GM12878 (cell line): ENCODE data around the gene ESR1. TPM values are rescaled to one million over a fixed set of nuclear protein-coding genes. Genes with fewer than 3 reads are reported as not detected.

Experiments
- ATAC-seq: fragments of 200-7000 bp; cut with Tn5 transposase; 3 replicates; pipeline ENCODE4 v1.9.1; 2020; ENCODE audit warnings: mild to moderate bottlenecking, moderate library complexity
- BruUV-seq: library from RNA; stranded (reverse); fragments of 400-500 nt; replicated peaks from 2 replicates; lab custom pipeline; 2021; lab: Mats Ljungman, UMichigan
- CTCF ChIA-PET: fragments of 300-600 bp; sonication (Branson Sonifier 250); formaldehyde crosslinking; extraction: SDS; loops from one replicate; lab custom pipeline; 2021; ENCODE audit warnings: inconsistent platforms; lab: Yijun Ruan, JAX
- POLR2A ChIA-PET: fragments of 350-600 bp; formaldehyde crosslinking; extraction: SDS; loops from one replicate; lab custom pipeline; 2021; ENCODE audit warnings: inconsistent platforms; lab: Charles Lee
- RAD21 ChIA-PET: fragments of 300-600 bp; sonication (Branson Sonifier 250); formaldehyde crosslinking; loops from one replicate; lab custom pipeline; 2023; ENCODE audit warnings: antibody characterized with exemption; ENCODE audit not compliant: unreplicated experiment; lab: Charles Lee
- SMC1A ChIA-PET: fragments of 300-600 bp; sonication (Branson Sonifier 250); formaldehyde crosslinking; loops from one replicate; lab custom pipeline; 2023; ENCODE audit not compliant: unreplicated experiment, uncharacterized antibody; lab: Charles Lee
- DNase-seq: peaks from one replicate; pipeline ENCODE4 v3.0.0-alpha.2; 2011; ENCODE audit warnings: low read depth, low spot score
- FAIRE-seq: peaks from 3 replicates; lab custom pipeline; 2011; peaks lifted over from hg19 to GRCh38; lab: Jason Lieb, UNC
- H2AFZ ChIP-seq: 2 replicates; pipeline ENCODE4 v1.6.0; 2011; ENCODE audit warnings: low read depth, low read length, control low read depth; ENCODE audit not compliant: control insufficient read depth
- H3K27ac ChIP-seq: 2 replicates; pipeline ENCODE4 v1.5.1; 2011; ENCODE audit warnings: control low read depth; ENCODE audit not compliant: control insufficient read depth, insufficient read depth
- H3K27me3 ChIP-seq, 2 experiments: replicated peaks in 1 of 2; 2 replicates each; pipeline versions ENCODE4 v1.6.0 to v1.6.1; 2011; ENCODE audit warnings: low read length in 1 of 2; ENCODE audit not compliant: control insufficient read depth in 2 of 2, insufficient read depth in 2 of 2
- H3K36me3 ChIP-seq, 2 experiments: 2 replicates each; pipeline ENCODE4 v1.5.1; 2011; ENCODE audit warnings: low read length in 1 of 2; ENCODE audit not compliant: control insufficient read depth in 2 of 2, insufficient read depth in 2 of 2
- H3K4me1 ChIP-seq: 2 replicates; pipeline ENCODE4 v1.6.1; 2011; ENCODE audit warnings: mild to moderate bottlenecking, low read length, moderate library complexity, mixed read lengths; ENCODE audit not compliant: control insufficient read depth, insufficient read depth
- H3K4me2 ChIP-seq: 2 replicates; pipeline ENCODE4 v1.6.0; 2011; ENCODE audit warnings: control low read depth; ENCODE audit not compliant: control insufficient read depth, insufficient read depth
- H3K4me3 ChIP-seq: fragments of 200-600 bp; sonication (generic); 2 replicates; pipeline ENCODE4 v1.5.1; 2016
- H3K79me2 ChIP-seq: 2 replicates; pipeline ENCODE4 v1.6.0; 2011; ENCODE audit warnings: low read length; ENCODE audit not compliant: control insufficient read depth, insufficient read depth
- H3K9ac ChIP-seq: 2 replicates; pipeline ENCODE4 v1.8.0; 2011; ENCODE audit warnings: low read length, control low read depth, mixed read lengths; ENCODE audit not compliant: control insufficient read depth, insufficient read depth
- H3K9me3 ChIP-seq: replicated peaks from 3 replicates; pipeline ENCODE4 v1.5.1; 2011; ENCODE audit warnings: mild to moderate bottlenecking, low read length; ENCODE audit not compliant: control insufficient read depth, insufficient read depth
- H4K20me1 ChIP-seq: 2 replicates; pipeline ENCODE4 v1.6.0; 2011; ENCODE audit not compliant: control insufficient read depth, insufficient read depth
- ASH2L ChIP-seq: fragments of 300-600, 200-600 bp; sonication (generic); IDR thresholded peaks from 2 replicates; pipeline ENCODE4 v1.6.1; 2017; ENCODE audit warnings: low read depth, mild to moderate bottlenecking, borderline replicate concordance
- ATF7 ChIP-seq: fragments of 450-650 bp; IDR thresholded peaks from 2 replicates; pipeline ENCODE4 v1.6.1; 2016; ENCODE audit warnings: low read depth, mild to moderate bottlenecking
- CBFB ChIP-seq: IDR thresholded peaks from 2 replicates; pipeline ENCODE4 v1.6.1; 2016; ENCODE audit warnings: antibody characterized with exemption, low read depth
- CREM ChIP-seq: IDR thresholded peaks from 2 replicates; pipeline ENCODE4 v1.6.1; 2014; ENCODE audit warnings: antibody characterized with exemption, low read depth
- EGR1 ChIP-seq, 2 experiments: IDR thresholded peaks; 1 replicate in 1 of 2; 2 replicates in 1 of 2; pipeline ENCODE4 v1.6.1; 2011 to 2012; ENCODE audit warnings: low read depth in 2 of 2, low read length in 2 of 2, borderline replicate concordance in 1 of 2, mild to moderate bottlenecking in 1 of 2, moderate library complexity in 1 of 2
- IRF5 ChIP-seq: fragments of 450-650 bp; IDR thresholded peaks from 2 replicates; pipeline ENCODE4 v1.6.1; 2017; ENCODE audit warnings: borderline replicate concordance
- KAT2A ChIP-seq: conservative IDR thresholded peaks from 2 replicates; pipeline ENCODE4 v1.6.1; 2011; ENCODE audit warnings: low read depth, low read length; ENCODE audit not compliant: control insufficient read depth
- KDM1A ChIP-seq: fragments of 200-600 bp; sonication (generic); IDR thresholded peaks from 2 replicates; pipeline ENCODE4 v1.6.1; 2016; ENCODE audit warnings: borderline replicate concordance
- MAX ChIP-seq: IDR thresholded peaks from 2 replicates; pipeline ENCODE4 v1.6.1; 2012; ENCODE audit warnings: low read depth, low read length, improper control_type of control experiment
- MTA3 ChIP-seq: IDR thresholded peaks from 2 replicates; pipeline ENCODE4 v1.6.1; 2012; ENCODE audit warnings: low read length, inconsistent platforms, borderline replicate concordance
- NR2C2 ChIP-seq: IDR thresholded peaks from 2 replicates; pipeline ENCODE4 v1.6.1; 2011; ENCODE audit warnings: borderline replicate concordance, low read depth; ENCODE audit not compliant: control insufficient read depth, insufficient read length
- PAX5 ChIP-seq: IDR thresholded peaks from 2 replicates; pipeline ENCODE4 v1.6.1; 2011; ENCODE audit warnings: low read depth, low read length, borderline replicate concordance
- POLR2AphosphoS2 ChIP-seq: IDR thresholded peaks from 2 replicates; pipeline ENCODE4 v1.6.1; 2011; ENCODE audit warnings: low read depth, mild to moderate bottlenecking, low read length, improper control_type of control experiment, moderate library complexity
- PRDM15 ChIP-seq: fragments of 450-650 bp; formaldehyde crosslinking; IDR thresholded peaks from 2 replicates; pipeline ENCODE4 v1.4.0; 2020; ENCODE audit warnings: mild to moderate bottlenecking, moderate library complexity
- SIN3A ChIP-seq: IDR thresholded peaks from 2 replicates; pipeline ENCODE4 v1.6.1; 2012; ENCODE audit warnings: low read depth, low read length, improper control_type of control experiment
- ZBTB11 ChIP-seq: fragments of 450-650 bp; formaldehyde crosslinking; IDR thresholded peaks from 2 replicates; pipeline ENCODE4 v1.5.0; 2022; ENCODE audit warnings: mild to moderate bottlenecking, missing genetic modification characterization
- whole genome bisulfite sequencing: methylation state at CpG from one replicate; pipeline ENCODE4 v1.1.6; 2016; ENCODE audit warnings: low lambda C conversion rate; ENCODE audit not compliant: insufficient replicate concordance, insufficient coverage; ENCODE audit errors: missing lambda C conversion rate; 5-methylcytosine and 5-hydroxymethylcytosine counted together
- in situ Hi-C: fragments of 300-500 bp; cut with MboI; formaldehyde crosslinking; loops from 9 replicates; pipeline ENCODE4 v1.14.3; 2018; ENCODE audit warnings: mixed read lengths
- intact Hi-C: fragments of 100-400 bp; cut with micrococcal nuclease; formaldehyde crosslinking; loops from one replicate; pipeline ENCODE4 v1.14.2; 2022; ENCODE audit not compliant: unreplicated experiment
- polyA plus RNA-seq, 11 experiments: library from polyadenylated mRNA; depleted of rRNA in 4 of 11; unstranded in 6 of 11; stranded (reverse) in 5 of 11; fragments of >200 nt; fragmentation: Nextera tagmentation in 4 of 11; fragmentation: Illumina TruSeq in 1 of 11; extraction: Ambion mirVana in 4 of 11; extraction: Trizol in 1 of 11; gene quantifications; 1 replicate in 1 of 11; 2 replicates in 10 of 11; pipeline versions ENCODE4 v1.2.1 to v1.2.3, GENCODE V29; 2011 to 2016; ENCODE audit warnings: inconsistent platforms in 2 of 11, missing spikeins in 2 of 11, low read depth in 1 of 11
- total RNA-seq, 4 experiments: library from RNA; depleted of rRNA in 3 of 4; stranded (reverse); fragments of >200 nt in 3 of 4; fragmentation: Illumina TruSeq in 1 of 4; extraction: Trizol in 1 of 4; gene quantifications; 2 replicates each; pipeline versions ENCODE4 v1.2.1 to v1.2.3, GENCODE V29; 2013 to 2021

ESR1 gene
- total and polyA plus RNA-seq, 10 of the 15 experiments (the other 5 are each of a cell fraction or from before 2014, with no cell fraction given) = 0.03 to 0.51 (median 0.21) TPM; not detected in 4

- FAIRE-seq = no peak
- WGBS = 34% methylated on average over 4 of the region's 7 CpGs
- H3K4me3 ChIP-seq = no peak overlapping the region
- H3K4me2 ChIP-seq = no peak overlapping the region
- H4K20me1 ChIP-seq = no peaks in the 10 kb centered on the region
- ChIA-PET CTCF (interaction anchor here (1.8 kb wide), 1 partner anchor 409 kb away, joined by 5 read pairs; no protein-coding TSS in a partner anchor), SMC1A (no interaction called here), POLR2A (no interaction called here), RAD21 (no interaction called here)
- ATAC-seq = no peak
- H2AFZ ChIP-seq = no peak overlapping the region
- no peak overlapping the region for H3K9ac ChIP-seq
- DNase-seq = no peak
- no TSS peak for BruUV-seq
- H3K36me3 ChIP-seq = no peaks in the 10 kb centered on the region
- H3K9me3 ChIP-seq = no peaks in the 10 kb centered on the region
- no peak overlapping the region for H3K27ac ChIP-seq
- H3K4me1 ChIP-seq = no peaks in the 10 kb centered on the region
- no peaks in the 10 kb centered on the region; a peak in 1 of 4 replicates for H3K27me3 ChIP-seq
- intact Hi-C loops = no loop called here
- H3K79me2 ChIP-seq = no peaks in the 10 kb centered on the region
- in situ Hi-C loops = no loop called here
- TF ChIP-seq MTA3 (no peak), IRF5 (no peak), SIN3A (no peak), EGR1 (IDR thresholded peaks at IDR 0.05; ENCODE audit: borderline replicate concordance in 1 of 2, low read depth in 2 of 2, low read length in 2 of 2) (no peak), ASH2L (no peak), KAT2A (no peak), PRDM15 (no peak), CREM (no peak), ZBTB11 (CRISPR knock-in tag) (no peak), ATF7 (no peak), CBFB (no peak), KDM1A (no peak), MAX (no peak), POLR2AphosphoS2 (no peak), NR2C2 (no peak), PAX5 (no peak)
Observed at GRCh38 chr6:152100183-152100618, 292.7 kb downstream of the ESR1 start.
